Activated CD4-positive, alpha-beta T cell treated with anti-CD3 and anti-CD28 coated beads, Interleukin-2, amount 50 U/mL, for 4 hours (primary cell): ENCODE data around the gene ITSN2.

ENCODE experiments used
- DNase-seq, 2 experiments: peaks; one replicate each; pipeline ENCODE4 v3.0.0-alpha.2; 2020

Gene ITSN2

GRCh38 chr2:24262421-24262970 is 97.8 kb downstream of the ITSN2 start:
- no peak for DNase-seq

DNA sequence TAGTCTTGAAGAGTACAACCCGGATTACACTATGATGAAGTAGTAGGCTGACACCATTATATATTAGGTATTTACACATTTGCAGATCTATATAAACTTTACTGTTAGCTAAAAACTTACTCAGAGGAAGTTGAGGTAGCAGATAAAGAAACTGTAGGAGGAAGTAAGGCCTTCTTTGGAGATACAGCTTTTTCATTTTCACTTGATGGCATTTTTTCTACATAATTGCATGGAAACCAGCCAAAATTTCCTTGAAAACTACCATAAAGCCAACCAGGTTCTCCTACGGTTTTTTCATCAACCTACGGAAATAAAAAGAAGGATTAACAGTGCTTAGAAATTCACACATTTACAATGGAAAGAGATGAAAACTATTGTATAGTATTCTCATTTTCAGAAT is 98.9 kb downstream of the ITSN2 start:
- DNase-seq, result no peak

GRCh38 chr2:24259316-24259715 is 101.0 kb downstream of the ITSN2 start:
- no peak for DNase-seq

DNA sequence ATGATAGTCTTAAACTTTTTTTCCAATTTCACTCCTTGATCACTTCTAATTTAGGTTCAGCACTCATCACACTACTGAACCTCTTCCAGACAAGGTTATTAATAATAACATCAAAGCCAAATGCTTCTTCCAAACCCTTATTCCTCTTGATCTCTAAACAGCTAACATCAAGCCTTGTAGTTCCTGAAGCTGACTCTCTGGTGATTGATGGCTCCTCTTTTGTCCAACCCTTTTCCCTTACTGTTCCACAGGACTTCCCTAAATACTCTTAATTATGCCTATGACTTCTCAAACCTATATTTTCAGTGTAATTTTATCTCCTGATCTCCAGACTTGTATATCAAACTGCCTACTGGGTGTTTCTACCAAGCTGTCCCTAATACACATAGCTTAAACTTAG is 101.6 kb downstream of the ITSN2 start:
- no peak for DNase-seq

DNA sequence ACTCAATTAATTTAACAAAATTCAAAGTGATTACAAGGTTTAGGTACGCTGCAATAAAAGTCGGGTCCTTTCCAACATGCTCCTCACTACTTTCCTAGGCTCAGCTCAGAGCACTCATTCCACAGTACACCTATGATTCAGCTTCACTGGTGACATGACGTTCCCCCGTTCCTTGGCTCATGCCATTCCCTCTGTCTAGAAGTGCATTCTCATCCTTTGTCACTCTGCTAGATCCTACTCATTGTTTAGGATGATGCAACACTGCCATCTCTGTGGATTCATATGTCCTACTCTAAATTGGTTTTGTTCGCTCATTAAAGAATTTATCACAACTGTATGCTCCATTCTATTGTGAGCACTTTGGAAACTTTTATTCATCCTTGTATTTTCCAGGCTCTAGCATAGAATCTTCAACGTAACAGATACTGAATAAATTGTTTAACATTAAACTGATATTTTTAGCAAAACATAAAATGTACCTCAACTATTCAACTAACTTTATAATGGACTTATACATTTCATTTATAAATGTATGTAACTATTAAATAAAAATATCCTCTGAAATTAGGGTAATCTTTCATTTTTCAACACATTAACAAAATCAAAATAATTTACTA is 106.9 kb downstream of the ITSN2 start:
- DNase-seq, result no peak

DNA sequence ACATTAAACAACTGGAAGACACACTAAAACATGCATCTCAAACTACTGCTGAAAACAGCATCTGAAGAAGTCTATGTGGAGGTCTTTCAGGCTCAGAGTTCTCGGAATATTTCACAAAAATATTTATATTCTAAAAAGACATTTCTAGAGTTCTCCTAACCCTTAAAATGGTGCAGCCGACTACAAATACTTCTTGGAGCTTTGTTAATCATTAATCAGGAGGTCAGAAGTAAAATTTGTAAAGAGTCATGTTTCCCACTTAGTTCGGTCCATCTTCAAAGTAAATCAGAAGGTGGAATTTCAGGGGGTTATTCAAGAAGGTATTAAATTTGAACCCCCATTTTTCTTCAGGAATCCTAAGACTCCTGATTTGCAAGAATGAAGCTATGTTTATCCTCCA is 112.7 kb downstream of the ITSN2 start:
- DNase-seq, result no peak

- no peak for DNase-seq
These were observed 113.2 kb downstream of the ITSN2 start for GRCh38 chr2:24247164-24247563.

GRCh38 chr2:24245986-24246776 is 114.2 kb downstream of the ITSN2 start:
- no peak for DNase-seq

DNA sequence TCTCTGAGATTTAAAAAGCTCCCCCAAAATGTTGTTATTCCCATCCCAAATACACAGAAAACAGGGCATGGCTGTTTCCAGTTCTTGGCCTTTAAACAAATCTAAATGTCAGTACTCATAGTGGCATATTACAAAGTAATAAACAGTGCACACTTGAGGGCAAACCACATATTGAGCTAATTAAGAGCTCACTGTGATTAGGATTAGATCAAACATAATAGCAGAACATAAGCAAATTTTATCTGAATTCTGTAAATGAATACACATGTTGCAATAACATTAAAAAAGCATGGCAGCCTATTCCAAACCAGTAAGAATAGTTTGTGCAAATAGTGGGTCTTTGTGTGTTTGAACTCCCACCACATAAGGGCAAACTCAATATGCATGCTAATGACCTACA is 118.8 kb downstream of the ITSN2 start:
- DNase-seq, result no peak

DNA sequence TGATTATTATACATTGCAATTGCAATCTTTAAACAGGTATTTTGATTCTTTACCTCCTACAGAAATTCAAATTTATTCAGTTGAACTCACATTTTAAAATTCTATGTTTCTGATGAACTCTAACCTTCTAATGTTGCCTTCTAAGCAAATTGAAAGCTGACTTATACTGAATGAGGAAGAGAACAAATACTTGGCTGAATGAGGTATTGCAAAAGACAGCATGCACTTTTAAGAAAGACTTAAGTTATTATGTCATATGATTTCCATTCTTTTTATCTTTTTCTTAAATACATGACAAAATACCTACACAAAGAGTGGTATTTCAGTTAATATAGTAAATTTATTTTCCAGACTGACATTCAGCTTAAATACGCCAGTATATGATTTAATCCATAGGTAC is 120.8 kb downstream of the ITSN2 start:
- DNase-seq, result no peak

GRCh38 chr2:24238158-24238557 is 122.2 kb downstream of the ITSN2 start:
- no peak for DNase-seq

GRCh38 chr2:24237313-24237712 is 123.0 kb downstream of the ITSN2 start:
- no peak for DNase-seq

GRCh38 chr2:24233321-24233720 is 127.0 kb downstream of the ITSN2 start:
- DNase-seq, result no peak

GRCh38 chr2:24231461-24231881 is 128.9 kb downstream of the ITSN2 start:
- DNase-seq, result no peak

DNA sequence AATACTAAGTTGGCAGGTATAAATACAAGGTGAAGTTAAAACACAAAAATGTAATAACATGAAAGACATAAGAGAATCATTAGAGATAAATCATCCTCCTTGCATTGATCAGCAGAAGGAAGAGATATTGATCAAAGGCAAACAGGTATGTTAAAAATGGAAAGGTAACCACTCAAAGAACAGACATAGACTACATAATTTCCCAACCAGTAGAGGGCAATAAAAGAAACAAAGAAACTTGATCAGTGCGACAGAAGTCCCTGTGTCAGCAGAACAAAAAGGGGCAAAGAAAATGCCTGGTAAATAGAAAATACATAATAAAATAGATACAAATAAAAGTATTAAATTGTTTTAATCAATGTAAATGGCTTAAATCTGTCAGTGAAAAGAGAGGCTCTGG is 131.9 kb downstream of the ITSN2 start:
- no peak for DNase-seq

- no peak for DNase-seq
These were observed 134.7 kb downstream of the ITSN2 start for GRCh38 chr2:24225499-24226242.

- DNase-seq, result no peak
These were observed 137.4 kb downstream of the ITSN2 start for GRCh38 chr2:24222946-24223345.

DNA sequence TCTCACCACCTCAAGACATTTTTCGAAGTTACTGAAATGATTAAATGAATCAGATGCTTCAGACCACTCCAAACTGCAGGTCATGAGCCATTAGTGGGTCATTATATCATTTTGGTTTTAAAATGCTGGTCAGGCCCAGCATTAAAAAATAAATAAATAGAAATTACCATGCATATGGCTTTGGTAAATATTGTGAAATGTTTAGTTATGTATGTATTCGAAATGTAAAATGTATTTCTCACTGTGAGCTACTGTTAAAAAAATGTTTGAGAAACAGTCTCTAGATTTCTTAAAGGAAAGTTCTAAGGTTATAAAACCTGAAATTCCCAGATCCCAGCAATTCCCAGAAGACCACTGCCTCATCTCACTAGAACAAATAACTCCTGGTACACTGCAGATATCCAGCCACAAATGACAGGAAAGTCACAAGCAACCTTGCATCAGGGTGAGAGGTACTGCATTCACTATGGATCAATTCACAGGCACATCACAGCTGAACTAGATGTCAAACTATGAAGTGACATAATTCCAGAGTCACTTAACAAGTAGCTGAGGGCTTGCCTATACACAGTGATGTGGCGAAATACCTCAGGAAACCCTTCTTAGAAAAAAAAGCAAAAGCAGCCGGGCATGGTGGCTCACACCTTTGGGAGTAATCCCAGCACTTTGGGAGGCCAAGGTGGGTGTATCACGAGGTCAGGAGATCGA is 138.8 kb downstream of the ITSN2 start:
- DNase-seq, result no peak

DNA sequence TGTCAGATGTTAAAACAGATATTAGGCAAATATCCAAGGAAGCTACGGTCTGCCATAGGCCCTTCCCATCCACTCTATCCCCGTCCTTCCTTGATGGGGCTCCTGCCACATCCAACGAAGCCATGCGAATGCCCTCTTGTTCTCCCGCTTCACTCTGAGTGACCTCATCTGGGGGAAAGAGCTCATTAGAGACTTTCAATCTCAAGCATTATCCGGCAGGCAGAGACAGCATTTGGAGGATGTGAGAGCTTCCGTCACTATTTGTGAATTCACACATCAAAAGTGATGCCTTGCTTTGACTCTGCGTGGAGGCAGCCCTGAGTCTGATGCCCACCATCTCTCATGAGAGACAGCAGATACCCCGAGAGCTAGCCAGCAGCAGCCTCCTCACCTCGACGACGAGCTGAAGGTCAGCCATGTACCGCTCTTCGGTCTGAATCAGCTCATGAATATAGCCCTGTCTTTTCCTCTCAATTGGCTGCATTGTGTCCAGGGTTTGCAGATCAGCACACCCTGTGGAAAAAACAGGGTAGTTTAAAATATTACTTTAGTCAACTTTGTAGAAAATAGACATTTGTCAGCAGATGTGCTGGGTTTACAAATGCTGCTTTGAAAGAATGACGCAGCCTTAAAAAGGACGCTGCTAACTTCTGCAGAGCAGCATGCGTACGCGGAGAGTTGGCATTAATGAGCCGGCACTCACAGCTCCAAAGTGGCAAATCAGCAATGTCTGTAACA is 139.6 kb downstream of the ITSN2 start:
- no peak for DNase-seq

DNA sequence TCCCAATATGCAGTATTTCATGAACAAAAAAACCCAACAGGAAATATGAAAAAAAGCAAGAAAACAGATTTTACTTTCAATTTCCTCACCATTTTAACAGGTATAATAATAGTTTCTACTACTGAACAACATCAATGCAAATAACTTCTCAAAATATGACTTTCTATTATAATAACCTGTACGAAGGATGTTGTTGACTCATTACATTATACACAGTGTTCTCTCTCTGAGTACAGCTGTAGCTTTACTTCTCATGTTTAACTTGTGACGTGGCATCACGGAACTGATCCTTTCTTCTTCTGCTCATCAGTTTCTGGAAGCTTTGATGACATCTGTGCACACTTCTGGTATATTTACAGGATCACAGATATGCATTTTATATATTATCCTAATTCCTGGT is 145.5 kb downstream of the ITSN2 start:
- no peak for DNase-seq

GRCh38 chr2:24211408-24211807 is 148.9 kb downstream of the ITSN2 start:
- no peak for DNase-seq

DNA sequence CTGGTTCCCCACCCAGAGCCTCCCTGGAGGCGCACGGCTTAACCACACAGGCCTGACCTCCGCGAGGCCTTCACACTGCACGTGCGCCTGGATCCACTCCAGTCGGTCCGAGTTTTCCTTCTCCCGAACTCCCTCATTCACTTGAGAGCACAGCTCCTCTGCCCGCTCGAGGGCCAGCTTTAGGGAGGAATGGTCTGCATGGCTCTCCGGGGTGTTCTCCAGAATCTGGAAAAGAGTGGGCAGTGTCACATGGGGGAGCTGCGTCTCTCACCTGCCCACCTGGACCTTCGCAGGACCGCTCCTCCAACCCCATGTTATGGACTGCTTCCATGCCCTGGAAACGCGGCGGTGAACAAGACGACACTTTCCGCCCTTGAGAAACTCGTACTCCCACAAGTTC is 149.6 kb downstream of the ITSN2 start:
- no peak for DNase-seq
